ENCODE results near the gene KIAA0930. TPM values are rescaled to one million over a fixed set of nuclear protein-coding genes. Genes with fewer than 3 reads are reported as not detected.

KIAA0930 gene
- polyA plus RNA-seq, 10 donors = 11.2 to 25.0 (median 15.3) TPM

GRCh38 chr22:45149671-45150070, 91.0 kb downstream of the KIAA0930 start:
- no peak for DNase-seq

- no peak for DNase-seq
Observed at GRCh38 chr22:45144916-45145315, 95.8 kb downstream of the KIAA0930 start.

- no peak for DNase-seq
Observed at GRCh38 chr22:45142376-45142775, 98.3 kb downstream of the KIAA0930 start.

Other genes with a start within 250 kb of the KIAA0930 start
- gene PHF21B, start 230.9 kb downstream of the KIAA0930 start, polyA plus RNA-seq (ENCODE audit: insufficient read length in 10 of 10) = under 1 TPM; 0.29 to 0.94 (median 0.48) TPM
- gene NUP50, start 77.0 kb downstream of the KIAA0930 start, polyA plus RNA-seq (ENCODE audit: insufficient read length in 10 of 10) = 10 to 100 TPM; 16.0 to 29.6 (median 22.6) TPM
- under 1 TPM in 1 of 10 donors, not detected in 9; 0.11 TPM for gene UPK3A, start 44.1 kb upstream of the KIAA0930 start, polyA plus RNA-seq (ENCODE audit: insufficient read length in 10 of 10)
- 10 to 100 TPM in 9 of 10 donors, 1 to 10 TPM in 1; 9.2 to 80.0 (median 18.7) TPM for gene FAM118A, start 69.0 kb upstream of the KIAA0930 start, polyA plus RNA-seq (ENCODE audit: insufficient read length in 10 of 10)
- 1 to 10 TPM in 1 of 10 donors, under 1 TPM in 9; 0.05 to 1.1 (median 0.09) TPM for gene SMC1B, start 172.7 kb upstream of the KIAA0930 start, polyA plus RNA-seq (ENCODE audit: insufficient read length in 10 of 10)
- gene RIBC2, start 172.8 kb upstream of the KIAA0930 start, polyA plus RNA-seq (ENCODE audit: insufficient read length in 10 of 10) = 1 to 10 TPM; 1.3 to 4.8 (median 2.0) TPM

All from muscle of back (tissue), 11 donors.